AG04450 (cell line): ENCODE measurements around the gene RGS17. TPM values are rescaled to one million over a fixed set of nuclear protein-coding genes. Genes with fewer than 3 reads are reported as not detected.

Source experiments
- CTCF ChIA-PET: fragments of 300-600, 350-600 bp; formaldehyde crosslinking; extraction: SDS; loops from one replicate; lab custom pipeline; 2022; ENCODE audit warnings: antibody characterized with exemption, inconsistent platforms; lab: Charles Lee
- POLR2A ChIA-PET: fragments of 350-600 bp; formaldehyde crosslinking; extraction: SDS; loops from one replicate; lab custom pipeline; 2021; ENCODE audit warnings: antibody characterized with exemption, inconsistent platforms; lab: Yijun Ruan, JAX
- DNase-seq: peaks from one replicate; pipeline ENCODE4 v3.0.0-alpha.2; 2011; ENCODE audit warnings: low read depth, low spot score
- H3K27ac ChIP-seq: one replicate; pipeline ENCODE4 v1.5.1; 2012; ENCODE audit warnings: low read depth, low read length, control low read depth
- H3K27me3 ChIP-seq: one replicate; pipeline ENCODE4 v1.6.0; 2012; ENCODE audit warnings: low read length; ENCODE audit not compliant: control insufficient read depth, insufficient read depth
- H3K4me3 ChIP-seq: 2 replicates; pipeline ENCODE4 v1.5.1; 2011; ENCODE audit warnings: mild to moderate bottlenecking, low read depth, low read length, control low read depth
- H3K9me3 ChIP-seq: 2 replicates; pipeline ENCODE4 v1.5.1; 2012; ENCODE audit warnings: low read length; ENCODE audit not compliant: control insufficient read depth, insufficient read depth
- CTCF ChIP-seq: IDR thresholded peaks from 2 replicates; pipeline ENCODE4 v1.5.1; 2011; ENCODE audit warnings: low read depth, low read length, control low read depth, inconsistent platforms
- polyA plus RNA-seq: library from polyadenylated mRNA; depleted of rRNA; stranded (reverse); fragments of >200 nt; gene quantifications from 2 replicates; pipeline ENCODE4 v1.2.3, GENCODE V29; 2011

Gene RGS17
- polyA plus RNA-seq, 1 experiment, result 12.2 TPM

GRCh38 chr6:153150752-153151440, 19.8 kb upstream of the RGS17 start:
- DNase-seq, result no peak
- ChIA-PET POLR2A (no interaction called here), CTCF (no interaction called here)
- Histone ChIP-seq H3K4me3 (no peak overlapping the region), H3K27me3 (no peaks in the 10 kb centered on the region), H3K9me3 (peaks cover 14% of the 10 kb centered on the region), H3K27ac (no peak overlapping the region)
- no peak for TF ChIP-seq CTCF

- TF ChIP-seq CTCF, result no peak
- ChIA-PET CTCF (no interaction called here), POLR2A (no interaction called here)
- Histone ChIP-seq H3K27me3 (no peaks in the 10 kb centered on the region), H3K9me3 (peaks cover 14% of the 10 kb centered on the region), H3K27ac (no peak overlapping the region), H3K4me3 (no peak overlapping the region)
- no peak for DNase-seq
Observed at GRCh38 chr6:153150371-153150751, 19.3 kb upstream of the RGS17 start.

- H3K27me3 ChIP-seq, result no peaks in the 10 kb centered on the region
- ChIA-PET CTCF (no interaction called here), POLR2A (no interaction called here)
- no peak for DNase-seq
- H3K4me3 ChIP-seq, result no peak overlapping the region
- no peak for TF ChIP-seq CTCF
- no peak overlapping the region for H3K27ac ChIP-seq
- H3K9me3 ChIP-seq, result peaks cover 14% of the 10 kb centered on the region
Observed at GRCh38 chr6:153149891-153150290, 18.8 kb upstream of the RGS17 start.

GRCh38 chr6:153146413-153146812, 15.3 kb upstream of the RGS17 start:
- no peak for DNase-seq
- no peak overlapping the region for H3K4me3 ChIP-seq
- no peak for TF ChIP-seq CTCF
- ChIA-PET CTCF (no interaction called here), POLR2A (no interaction called here)
- H3K27ac ChIP-seq, result no peak overlapping the region
- H3K27me3 ChIP-seq, result no peaks in the 10 kb centered on the region
- H3K9me3 ChIP-seq, result peaks cover 10% of the 10 kb centered on the region

GRCh38 chr6:153145591-153145990, 14.5 kb upstream of the RGS17 start:
- POLR2A ChIA-PET, result no interaction called here
- Histone ChIP-seq H3K9me3 (peaks cover 10% of the 10 kb centered on the region), H3K27ac (no peak overlapping the region), H3K27me3 (no peaks in the 10 kb centered on the region), H3K4me3 (no peak overlapping the region)
- no peak for TF ChIP-seq CTCF
- CTCF ChIA-PET, result no interaction called here
- DNase-seq, result no peak
